Left renal pelvis (tissue), 4 donors: Measurements from ENCODE around the gene MANBA. TPM values are rescaled to one million over a fixed set of nuclear protein-coding genes. Genes with fewer than 3 reads are reported as not detected.

Experiments used
- DNase-seq, 4 donors: peaks; one replicate each; pipeline ENCODE4 v3.0.0-alpha.2; 2013; ENCODE audit warnings: low read depth in 4 of 4, low spot score in 3 of 4
- polyA plus RNA-seq, 4 donors: library from polyadenylated mRNA; unstranded; fragments of 120-200 nt; gene quantifications; one replicate each; pipeline ENCODE4 v1.2.1, GENCODE V29; 2013; ENCODE audit not compliant: insufficient read length in 4 of 4

The MANBA gene
- polyA plus RNA-seq, 4 donors, result 19.1 to 32.0 (median 22.6) TPM

GRCh38 chr4:102598762-102599374 is 161.9 kb downstream of the MANBA start:
- no peak for DNase-seq

- DNase-seq, result no peak
Observed at GRCh38 chr4:102598086-102598761, 162.5 kb downstream of the MANBA start.

DNA sequence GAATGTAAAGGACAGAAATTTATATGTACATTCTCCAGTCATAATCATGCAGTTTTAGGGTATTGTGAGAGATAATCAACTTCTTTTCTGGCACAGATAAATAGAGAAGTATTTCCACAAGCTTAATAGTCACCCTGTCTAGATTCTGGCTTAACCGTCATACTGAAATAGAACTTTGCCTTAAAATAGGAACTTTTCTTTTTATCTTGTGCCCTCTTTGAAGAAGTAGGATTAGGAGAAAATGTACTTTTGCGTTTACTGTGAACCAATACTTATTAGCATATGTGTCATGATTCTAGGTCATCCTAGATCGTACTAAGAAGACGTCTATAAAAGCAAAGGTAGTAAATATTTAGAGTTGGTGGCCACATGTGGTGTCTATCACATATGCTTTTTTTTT is 164.2 kb downstream of the MANBA start:
- DNase-seq, result no peak

GRCh38 chr4:102594000-102594399 is 166.8 kb downstream of the MANBA start:
- no peak for DNase-seq

DNA sequence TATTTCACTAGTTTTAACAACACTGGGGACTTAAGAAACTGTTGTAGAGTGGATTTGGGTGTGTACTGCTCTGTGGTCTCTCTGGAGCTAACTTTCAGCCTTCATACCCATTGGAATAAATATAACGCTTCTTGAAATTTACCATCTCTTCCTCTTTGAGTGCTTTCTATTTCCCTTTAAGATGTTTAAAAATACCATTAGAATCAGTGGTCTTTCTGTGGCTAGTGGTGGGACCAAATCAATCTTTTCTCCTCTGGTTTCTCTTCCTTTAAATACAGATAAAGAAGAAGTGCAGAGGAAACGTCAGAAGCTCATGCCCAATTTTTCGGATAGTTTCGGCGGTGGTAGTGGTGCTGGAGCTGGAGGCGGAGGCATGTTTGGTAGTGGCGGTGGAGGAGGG is 167.6 kb downstream of the MANBA start:
- DNase-seq, result no peak

GRCh38 chr4:102592256-102592655 is 168.5 kb downstream of the MANBA start:
- no peak for DNase-seq

GRCh38 chr4:102589743-102590142 is 171.0 kb downstream of the MANBA start:
- no peak for DNase-seq

DNA sequence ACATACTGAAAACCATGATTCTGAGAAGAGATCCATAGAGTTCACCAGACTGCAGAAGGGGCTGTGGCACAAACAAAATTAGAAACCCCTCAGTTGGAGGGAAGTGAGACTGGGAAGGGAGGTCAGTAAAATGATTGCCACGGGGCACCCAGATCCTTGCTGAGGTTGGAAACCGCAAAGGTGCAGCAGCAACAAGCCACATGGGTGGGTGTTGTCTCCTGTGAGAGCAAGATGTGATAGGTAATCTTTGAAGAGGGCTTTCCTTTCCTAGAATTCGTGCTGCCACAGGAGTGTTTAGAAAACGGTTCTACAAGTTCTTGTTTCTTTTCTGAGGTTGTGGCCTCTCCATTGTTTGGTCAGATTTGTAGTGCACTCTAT is 174.1 kb downstream of the MANBA start:
- DNase-seq, result no peak

GRCh38 chr4:102586002-102586643 is 174.6 kb downstream of the MANBA start:
- DNase-seq, result no peak

DNA sequence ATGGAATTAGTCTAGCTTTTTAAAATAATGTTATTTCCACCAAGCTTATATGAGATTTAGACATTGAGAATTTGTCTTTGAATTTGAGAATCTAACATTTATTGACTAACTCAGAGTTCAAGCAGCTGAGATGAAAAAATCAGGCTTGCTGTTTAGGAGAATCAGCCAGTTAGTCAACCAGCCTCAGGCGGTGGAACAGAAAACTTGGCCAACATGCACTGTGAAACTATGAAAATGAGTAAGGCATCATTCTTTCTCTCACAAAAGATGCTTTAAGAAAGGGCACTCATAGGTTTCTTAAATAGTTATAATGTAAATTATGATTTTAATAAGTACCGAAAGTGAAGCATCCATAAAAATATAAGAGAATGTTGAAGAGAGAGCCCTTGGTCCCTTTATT is 175.4 kb downstream of the MANBA start:
- DNase-seq, result no peak

GRCh38 chr4:102584091-102584490 is 176.7 kb downstream of the MANBA start:
- DNase-seq, result no peak

Other genes starting within 250 kb of the MANBA start
- gene UBE2D3, start 66.6 kb upstream of the MANBA start, polyA plus RNA-seq, result 100 to 1,000 TPM; 267 to 376 (median 302) TPM
- gene CISD2, start 108.0 kb upstream of the MANBA start, polyA plus RNA-seq, result 10 to 100 TPM; 41.3 to 62.9 (median 52.4) TPM